Measurements from ENCODE around the gene CCDC106.
A peak's percentile ranks its signal among the peaks of the same experiment; 100 is the strongest.

CCDC106 gene

DNA sequence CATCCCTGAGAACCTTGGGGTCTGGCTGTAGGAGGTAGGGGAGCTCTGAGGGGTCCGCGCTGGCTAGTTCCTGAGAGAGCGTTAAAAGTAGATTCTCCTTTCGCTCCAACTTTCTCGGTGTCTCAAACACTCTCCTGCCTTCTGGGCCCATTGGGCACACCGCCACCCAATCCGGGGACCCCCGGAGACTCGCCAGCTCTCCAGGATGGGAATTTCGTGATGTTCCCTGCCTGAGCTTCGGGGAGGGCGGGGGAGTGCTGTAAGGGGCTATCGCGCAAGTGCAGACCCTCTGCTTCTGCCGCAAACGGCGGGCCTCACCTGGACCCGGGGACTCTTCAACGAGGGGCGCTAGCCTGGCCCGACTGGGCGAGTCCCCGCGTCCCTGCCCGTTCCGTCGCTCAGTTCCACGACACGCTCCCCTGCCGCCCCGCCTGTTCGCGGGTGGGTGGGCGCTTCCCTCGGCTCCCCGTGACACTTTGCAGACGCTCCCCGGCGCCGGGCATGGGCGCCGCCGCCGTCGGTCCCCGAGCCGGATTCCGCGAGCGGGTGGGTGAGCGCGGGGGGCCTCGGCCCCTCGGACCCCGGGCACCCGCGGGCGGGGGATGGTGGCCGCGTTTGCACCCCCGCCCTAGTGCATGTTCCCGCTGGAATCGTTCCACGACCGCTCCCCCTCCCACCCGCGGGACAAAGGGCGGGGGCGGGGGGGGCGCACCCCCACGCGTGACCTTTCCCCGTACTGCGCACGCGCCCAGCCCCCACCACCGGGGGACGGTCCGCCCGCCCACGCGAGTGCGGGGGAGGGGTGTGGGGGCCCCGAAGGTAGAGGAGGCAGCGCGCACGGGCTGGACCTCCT is at the start of gene CCDC106:
Gene CCDC106, plus strand, starts transcription at position 481 of the 853 bp plus-strand sequence. CDS start 835 bp downstream, outside the sequence.
- H3K4me3 ChIP-seq (ENCODE audit: low read depth, low read length), result peak within 1 kb of the TSS; percentile 83

DNA sequence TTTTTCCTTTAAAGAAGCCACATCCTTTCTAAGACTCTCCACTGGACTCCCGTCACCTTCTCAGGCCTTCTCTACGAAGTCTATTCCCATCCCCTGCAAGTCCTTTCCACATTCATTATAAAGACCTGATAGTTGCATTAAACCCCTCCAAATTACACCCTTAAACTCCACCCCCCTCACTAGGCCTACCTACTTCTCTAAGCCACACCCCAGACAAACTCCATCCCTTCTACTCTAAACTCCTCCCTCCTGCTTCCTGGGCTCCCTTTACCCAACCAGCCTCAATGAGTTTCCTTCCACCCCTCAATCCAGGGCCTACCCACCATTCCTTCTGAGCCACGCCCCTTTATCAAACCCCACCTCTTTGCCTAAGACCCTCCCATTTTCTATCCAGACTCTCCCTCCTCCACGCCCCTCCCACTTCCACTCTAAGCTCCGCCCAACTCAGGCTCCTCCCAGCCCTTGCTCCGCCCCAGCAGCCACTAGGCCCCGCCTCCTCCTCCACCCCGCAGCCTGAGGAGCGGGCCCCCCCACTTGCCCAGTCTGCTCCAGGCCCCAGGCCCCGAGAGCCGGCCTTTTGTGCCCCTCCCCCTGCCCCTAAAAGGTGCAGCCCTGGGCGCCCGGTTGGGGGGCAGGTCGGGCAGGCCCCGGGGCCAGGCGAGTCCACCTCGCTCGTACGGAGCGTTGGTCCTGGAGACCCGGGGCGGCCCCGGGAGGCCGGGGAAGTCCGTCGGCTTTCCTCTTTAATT is 49.1 kb upstream of the CCDC106 start:
- peak overlapping the region; percentile 94 for H3K4me3 ChIP-seq (ENCODE audit: low read depth, low read length)

DNA sequence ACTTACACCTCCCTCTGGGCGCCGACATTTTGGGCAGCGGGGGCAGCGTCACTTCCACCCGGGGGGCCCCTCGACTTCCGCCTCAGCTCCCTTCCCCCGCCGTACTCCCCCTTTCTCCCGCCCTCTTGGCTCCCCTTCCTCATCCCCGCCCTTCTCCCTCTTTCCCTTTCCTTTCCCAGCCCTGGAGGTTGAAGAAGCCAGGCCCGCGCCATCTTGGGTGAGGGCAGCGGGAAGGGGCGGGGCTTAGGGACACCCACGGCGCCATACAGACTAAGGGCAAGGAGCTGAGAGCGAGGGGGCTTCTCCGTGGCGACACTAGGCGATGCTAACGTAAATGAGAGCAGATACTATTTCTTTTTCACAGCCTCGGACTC is 48.6 kb upstream of the CCDC106 start, which contains the start of gene FIZ1:
Gene FIZ1, minus strand, starts transcription at position 50 of the 374 bp plus-strand sequence. CDS start 1,652 bp downstream, outside the sequence.
- H3K4me3 ChIP-seq (ENCODE audit: low read depth, low read length), result peak within 1 kb of the TSS; percentile 94

DNA sequence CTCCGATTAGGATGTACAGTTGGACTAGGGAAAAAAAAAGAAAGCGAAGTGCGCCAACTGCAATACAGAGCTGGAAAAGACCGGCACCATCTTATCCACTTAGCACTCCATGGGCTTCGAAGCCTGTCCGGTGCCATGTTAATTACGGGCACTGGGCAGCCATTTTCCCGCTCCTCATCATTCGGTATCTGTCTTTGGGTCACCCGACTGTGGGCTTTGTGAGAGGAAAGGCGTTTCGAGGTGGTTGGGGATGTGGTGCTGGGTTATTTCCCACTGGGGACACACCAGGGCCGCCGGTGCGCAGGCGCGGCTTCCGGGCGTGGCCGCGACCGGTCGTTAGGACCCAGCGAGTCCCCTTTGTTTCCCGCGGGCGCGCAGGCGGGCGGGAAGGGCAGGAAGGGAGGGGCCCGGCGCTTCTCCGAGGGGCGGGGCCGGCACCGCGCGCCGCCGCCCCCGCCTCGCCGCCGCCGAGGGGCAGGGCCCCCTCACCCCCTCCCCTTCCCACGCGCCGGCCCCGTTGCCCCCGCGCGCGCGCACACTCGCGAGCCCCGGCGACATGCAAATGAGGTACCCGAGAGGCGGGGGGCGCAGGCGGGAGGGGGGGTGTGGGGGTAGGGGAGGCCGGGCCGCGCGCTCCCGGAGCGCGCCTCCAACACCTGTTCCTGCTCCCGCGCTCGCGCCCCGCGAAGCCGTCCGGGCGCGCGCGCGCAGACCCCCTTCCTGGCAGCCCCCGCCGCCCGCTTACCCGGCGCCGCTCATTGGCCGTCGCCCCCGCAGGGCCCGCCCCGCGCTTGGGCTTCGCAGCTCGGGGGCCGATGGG is 48.0 kb upstream of the CCDC106 start, which contains the start of gene ZNF524:
Gene ZNF524, plus strand, starts transcription at position 447 of the 820 bp plus-strand sequence. CDS start 1,825 bp downstream, outside the sequence.
- H3K4me3 ChIP-seq (ENCODE audit: low read depth, low read length), result peak within 1 kb of the TSS; percentile 94

DNA sequence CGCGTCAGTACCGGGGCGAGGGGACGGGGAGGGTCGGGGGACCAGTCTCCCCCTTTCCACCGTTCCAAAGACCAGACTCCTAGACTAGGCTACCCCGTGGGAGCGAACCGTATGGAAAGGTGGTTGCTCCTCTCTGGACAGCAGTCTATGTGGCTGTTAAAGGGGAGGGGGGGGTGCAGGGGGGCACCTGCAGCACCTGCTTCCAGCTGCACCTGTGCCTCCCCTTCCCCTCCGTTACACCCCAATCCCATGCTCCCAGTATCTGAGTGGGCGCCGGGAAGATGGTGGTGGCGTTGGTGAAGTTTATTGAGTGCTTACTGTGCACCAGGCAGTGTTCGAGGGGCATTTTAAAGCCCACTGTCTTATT is 47.4 kb upstream of the CCDC106 start:
- peak overlapping the region; percentile 47 for H3K4me3 ChIP-seq (ENCODE audit: low read depth, low read length)

DNA sequence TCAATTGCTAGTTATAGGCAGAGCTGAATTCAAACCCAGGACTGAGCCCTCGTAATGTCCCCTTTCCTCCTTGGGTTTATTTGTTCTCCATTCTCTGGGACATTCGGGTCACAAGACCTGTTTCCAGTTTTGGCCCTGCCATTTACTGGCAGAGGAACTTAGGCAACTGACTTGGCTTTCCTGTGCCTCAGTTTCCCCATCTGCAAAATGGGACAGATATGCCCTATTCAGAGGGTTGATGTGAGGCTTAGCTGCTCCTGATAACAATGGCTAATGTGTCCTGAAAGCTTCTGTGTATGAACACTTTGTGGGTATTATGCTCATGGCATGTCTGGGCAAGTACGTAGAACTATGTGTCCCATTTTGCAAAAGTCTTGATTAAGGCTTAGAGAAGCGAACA is 46.9 kb upstream of the CCDC106 start:
- H3K4me3 ChIP-seq (ENCODE audit: low read depth, low read length), result peak overlapping the region; percentile 47

DNA sequence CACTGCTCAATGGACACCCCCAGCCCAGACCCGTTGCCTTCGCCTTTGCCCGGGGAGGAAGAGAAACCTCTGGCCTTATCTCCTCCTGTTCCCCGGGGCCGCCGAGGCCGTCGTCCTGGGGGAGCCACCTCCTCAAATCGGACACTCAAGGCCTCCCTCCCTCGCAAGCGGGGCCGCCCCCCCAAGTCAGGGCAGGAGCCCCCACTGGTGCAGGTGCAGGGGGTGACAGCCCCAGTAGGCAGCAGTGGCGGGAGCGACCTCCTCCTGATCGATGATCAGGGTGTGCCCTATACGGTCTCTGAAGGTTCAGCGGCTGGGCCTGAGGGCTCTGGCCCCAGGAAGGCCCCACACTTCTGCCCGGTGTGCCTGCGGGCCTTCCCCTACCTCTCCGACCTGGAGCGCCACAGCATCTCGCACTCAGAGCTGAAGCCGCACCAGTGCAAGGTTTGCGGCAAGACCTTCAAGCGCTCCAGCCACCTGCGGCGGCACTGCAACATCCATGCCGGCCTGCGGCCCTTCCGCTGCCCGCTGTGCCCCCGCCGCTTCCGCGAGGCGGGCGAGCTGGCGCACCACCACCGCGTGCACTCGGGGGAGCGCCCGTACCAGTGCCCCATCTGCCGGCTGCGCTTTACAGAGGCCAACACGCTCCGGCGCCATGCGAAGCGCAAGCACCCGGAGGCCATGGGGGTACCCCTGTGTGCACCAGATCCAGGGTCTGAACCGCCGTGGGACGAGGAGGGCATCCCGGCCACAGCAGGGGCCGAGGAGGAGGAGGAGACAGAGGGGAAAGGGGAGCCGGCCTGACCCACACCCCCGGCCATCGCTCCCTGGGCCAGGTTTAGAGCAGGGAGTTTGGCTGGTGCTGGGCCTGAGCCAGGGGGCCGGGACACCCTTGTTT is 45.7 kb upstream of the CCDC106 start:
- H3K4me3 ChIP-seq (ENCODE audit: low read depth, low read length), result no peak overlapping the region

DNA sequence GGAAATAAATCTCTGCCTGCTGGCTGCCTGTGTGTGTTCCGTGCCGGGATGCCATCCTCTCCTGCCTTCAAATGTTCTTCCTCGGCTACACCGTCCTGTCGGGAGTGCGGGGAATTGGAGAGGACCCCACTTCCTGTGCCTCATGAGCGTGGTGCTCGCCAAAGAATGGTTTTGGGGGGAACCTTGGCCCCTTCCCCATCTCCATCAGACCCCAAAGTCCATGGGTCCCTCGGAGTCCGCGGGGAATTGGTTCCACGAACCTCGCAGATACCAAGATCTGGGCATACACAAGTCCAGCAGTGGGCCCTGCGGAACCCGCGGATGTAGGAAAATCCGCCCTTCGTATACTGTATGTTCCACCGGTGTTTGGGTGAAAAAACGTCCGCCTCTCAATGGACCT is 44.9 kb upstream of the CCDC106 start:
- no peak overlapping the region for H3K4me3 ChIP-seq (ENCODE audit: low read depth, low read length)

DNA sequence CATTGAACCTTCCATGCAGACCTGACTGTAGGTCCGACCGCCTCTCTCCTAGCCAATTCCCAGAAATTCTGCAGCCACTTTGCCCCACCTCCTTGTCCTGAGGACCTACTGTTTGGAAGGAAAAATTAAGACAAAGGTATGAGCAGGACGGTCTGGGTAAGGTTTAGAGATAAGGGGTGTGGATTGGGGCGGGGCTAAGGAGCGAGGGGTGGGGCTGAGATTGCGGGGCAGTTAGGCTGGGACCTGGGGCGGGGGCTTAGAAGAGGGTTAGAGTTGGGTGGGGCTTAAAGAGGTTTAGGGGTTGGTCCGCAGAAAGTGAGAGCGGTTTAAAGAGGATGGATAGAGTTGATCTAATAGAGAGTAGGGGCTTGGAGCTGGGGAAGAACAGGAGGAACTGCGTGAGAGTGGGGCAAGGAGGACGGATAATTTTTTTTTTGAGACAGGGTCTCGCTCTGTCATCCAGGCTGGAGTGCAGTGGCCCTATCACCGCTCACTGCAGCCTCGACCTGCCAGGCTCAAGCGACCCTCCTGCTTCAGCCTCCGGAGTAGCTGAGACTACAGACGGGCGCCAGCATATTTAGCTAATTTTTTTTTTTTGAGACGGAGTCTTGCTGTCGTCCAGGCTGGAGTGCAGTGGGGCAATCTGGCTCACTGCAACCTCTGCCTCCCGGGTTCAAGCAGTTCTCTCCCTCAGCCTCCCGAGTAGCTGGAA is 44.3 kb upstream of the CCDC106 start:
- no peak overlapping the region for H3K4me3 ChIP-seq (ENCODE audit: low read depth, low read length)

DNA sequence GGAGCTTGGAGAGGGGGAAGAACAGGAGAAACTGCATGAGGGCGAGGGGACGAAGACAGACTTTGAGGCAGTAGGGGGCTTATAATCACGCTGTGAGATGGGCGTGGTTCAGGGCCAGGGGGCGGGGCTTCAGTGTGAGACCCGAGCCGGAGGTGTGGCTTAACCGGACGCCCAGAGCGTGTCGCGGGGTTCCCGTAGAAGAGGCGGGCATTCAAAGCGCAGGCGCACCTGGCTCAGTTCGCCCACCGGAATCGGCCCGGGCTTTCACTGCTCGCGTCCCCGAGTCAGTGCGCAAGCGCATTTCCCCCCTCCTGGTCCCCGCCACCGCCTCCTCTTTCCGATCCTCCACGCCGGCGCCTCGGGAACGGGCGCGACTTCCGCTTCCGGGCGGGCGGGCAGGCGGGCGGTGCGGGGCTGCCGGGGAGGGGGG is 42.8 kb upstream of the CCDC106 start:
- H3K4me3 ChIP-seq (ENCODE audit: low read depth, low read length), result peak overlapping the region; percentile 10

DNA sequence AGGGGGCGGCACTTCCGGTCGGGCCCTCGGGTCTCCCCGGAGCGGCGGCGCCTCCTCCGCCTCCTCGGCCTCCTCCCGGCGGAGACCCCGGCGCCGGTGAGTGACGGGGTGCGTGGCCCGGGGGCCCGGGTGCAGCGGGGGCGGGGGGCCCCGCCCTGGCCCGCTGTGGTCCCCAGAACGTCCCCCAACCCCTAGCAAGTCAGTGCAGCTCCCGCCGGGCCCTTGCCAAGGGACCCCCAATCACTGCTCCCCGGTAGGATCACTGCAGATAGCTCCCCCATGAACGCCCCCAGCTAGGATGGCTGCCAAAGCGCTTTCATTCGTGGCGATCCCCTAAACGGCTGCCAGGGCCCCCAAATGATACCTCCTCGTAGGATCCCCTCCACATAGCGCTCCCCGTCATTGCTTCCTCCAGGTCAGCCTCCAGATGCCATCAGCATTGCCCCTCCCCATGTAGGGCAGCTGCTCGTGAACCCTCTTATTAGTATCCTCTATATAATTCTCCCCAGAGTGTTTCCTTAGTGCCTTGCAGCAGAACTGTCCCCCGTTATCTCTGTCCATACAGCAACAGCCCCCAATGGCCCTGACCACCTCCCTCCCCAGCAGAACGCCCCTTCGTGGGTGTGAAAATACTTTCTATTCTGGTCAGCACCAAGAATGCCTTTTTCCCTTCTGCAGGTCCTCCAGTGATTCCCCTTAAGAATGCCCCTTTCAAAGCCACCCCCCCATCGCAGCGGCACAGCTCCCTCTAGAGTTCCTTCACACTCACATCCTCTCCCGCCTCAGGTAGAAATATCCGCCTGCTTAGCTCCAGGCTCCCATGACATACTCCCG is 42.2 kb upstream of the CCDC106 start, which contains the start of gene ZNF865:
Gene ZNF865, plus strand, starts transcription at position 11 of the 834 bp plus-strand sequence. CDS start 7,972 bp downstream, outside the sequence.
- peak within 1 kb of the TSS; percentile 75 for H3K4me3 ChIP-seq (ENCODE audit: low read depth, low read length)

DNA sequence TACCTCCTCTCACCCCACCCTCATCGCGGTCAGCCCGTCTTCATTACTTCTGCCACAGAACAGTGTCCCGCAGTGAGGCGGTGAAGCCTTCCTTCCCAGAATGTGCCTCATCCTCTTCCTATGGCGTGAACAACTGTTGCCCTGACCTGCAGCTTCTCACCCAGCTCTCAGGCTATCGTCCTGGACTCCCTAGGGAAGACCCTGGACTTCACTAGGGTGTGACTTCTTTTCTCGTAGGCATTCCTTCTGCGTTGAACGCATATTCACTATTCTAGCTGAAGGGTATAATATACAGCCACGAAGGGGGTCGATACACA is 41.6 kb upstream of the CCDC106 start:
- peak overlapping the region; percentile 14 for H3K4me3 ChIP-seq (ENCODE audit: low read depth, low read length)

DNA sequence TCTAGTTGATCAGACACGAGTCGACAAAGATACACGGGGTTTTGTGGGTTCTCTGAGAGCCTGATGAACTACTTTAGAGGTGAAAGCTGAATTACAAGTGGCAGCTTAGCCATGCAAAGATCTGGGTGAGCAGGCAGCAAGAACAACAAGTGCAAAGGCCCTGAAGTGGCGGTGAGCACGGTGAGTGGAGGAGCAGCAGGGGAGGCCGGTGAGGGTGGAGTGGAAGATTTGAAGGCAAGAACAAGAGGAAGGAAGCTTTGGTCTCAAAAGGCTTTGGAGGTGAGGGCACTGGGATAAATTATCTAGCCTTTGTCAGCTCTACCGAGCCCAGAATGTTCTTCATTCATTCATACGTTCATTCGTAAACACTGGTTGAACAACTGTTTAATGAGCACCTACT is 41.2 kb upstream of the CCDC106 start:
- no peak overlapping the region for H3K4me3 ChIP-seq (ENCODE audit: low read depth, low read length)

DNA sequence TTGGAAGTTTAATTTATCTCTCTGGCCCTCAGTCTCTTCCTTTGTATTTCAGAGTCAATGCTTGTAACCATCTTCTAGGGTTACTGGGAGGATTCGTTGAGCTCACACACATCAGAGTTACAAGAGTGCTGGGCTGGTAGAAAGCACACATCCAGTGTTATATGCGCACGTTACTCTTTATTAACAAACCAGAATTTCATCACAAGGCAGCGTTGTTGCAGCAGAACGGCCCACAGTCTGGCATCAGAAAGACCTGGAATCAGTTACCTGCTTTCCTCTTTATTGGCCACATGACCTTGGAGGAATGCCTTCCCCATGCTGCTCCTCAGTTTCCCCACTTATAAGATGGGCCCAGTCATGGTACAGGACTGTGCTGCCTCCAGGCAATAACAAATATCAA is 38.7 kb upstream of the CCDC106 start:
- no peak overlapping the region for H3K4me3 ChIP-seq (ENCODE audit: low read depth, low read length)

DNA sequence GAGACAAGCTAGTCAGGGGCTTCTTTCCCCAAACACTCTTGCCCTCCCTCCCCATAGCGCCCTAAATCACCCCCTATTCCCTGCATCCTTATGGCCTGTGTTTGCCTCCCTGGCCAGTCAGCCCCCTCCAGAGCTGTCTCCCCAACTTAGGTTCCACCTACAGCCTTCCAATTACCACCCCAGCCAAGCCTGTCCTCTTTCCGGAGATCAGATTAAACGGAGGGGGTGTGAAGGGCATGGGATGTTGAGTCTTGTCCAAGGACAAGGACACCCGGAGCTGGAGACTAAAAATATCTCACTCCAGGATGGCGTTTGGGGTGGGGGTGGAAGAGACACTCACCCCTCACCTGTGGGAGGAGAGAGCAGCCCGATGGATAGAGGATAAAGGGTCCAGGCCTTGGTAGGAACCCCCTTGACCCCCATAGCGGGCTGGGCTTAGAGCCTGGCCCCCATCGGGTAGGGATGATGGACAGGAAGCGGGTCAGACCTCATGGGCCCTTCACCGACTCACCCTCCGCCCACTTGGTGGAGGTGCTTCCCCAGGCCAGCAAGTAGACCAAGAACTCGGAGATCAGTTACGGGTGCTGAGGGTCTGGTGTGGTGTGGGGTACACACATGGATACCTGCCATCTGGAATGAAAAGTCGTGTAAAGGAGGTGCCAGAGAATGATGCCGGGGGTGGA is 36.6 kb upstream of the CCDC106 start:
- no peak overlapping the region for H3K4me3 ChIP-seq (ENCODE audit: low read depth, low read length)

DNA sequence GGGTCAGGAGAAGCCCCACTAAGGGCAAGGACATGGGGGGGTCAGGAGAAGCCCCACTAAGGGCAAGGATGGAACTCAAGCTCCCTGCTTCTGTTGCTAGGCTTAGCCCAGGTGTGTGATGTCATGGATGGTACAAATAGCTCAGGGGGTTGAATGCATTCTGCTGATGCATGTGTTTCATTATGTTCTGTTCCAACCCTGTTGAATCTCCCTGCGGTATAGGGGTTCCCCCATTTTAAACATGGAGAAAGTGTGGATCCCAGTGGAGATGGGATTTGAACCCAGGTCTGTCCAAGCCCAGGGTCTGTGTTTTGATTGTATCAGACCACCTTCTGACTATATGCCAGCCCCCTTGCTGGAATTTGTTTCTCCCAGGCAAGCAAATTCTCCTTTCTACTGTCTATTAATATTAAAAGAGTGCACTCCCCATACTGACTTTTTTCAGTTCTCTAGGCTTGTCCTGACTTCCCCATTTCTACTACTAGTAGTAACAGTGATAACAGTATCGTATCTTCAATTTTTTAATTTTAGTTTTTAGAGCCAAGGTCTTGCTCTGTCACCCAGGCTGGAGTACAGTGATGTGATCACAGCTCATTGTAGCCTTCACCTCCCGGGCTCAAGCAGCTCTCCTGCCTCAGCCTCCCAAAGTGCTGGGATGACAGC is 35.9 kb upstream of the CCDC106 start:
- H3K4me3 ChIP-seq (ENCODE audit: low read depth, low read length), result no peak overlapping the region

DNA sequence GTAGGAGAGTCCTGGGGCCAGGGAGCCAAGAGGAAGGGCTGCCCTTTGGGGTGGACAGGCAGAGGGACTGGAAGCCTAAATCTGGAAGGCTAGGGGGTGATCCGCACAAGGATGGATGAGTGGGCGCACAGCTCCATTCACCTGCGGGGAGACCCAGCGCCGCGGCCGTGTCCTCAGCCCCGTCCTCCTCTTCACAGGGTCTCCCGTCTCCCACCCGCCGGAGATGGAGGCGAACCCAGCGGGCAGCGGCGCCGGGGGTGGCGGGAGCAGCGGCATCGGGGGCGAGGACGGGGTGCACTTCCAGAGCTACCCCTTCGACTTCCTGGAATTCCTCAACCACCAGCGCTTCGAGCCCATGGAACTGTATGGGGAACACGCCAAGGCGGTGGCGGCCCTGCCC is 34.6 kb upstream of the CCDC106 start:
- H3K4me3 ChIP-seq (ENCODE audit: low read depth, low read length), result no peak overlapping the region
